KOPT-K1 (cell line): ENCODE results near the gene ARHGAP40.

Experiments used
- H3K27ac ChIP-seq: fragments of 200-600 bp; sonication (generic); 2 replicates; pipeline ENCODE4 v1.5.1; 2016; ENCODE audit warnings: antibody characterized with exemption, mild to moderate bottlenecking, low read depth, low read length; ENCODE audit not compliant: poor library complexity, severe bottlenecking
- H3K36me3 ChIP-seq: fragments of 200-600 bp; sonication (generic); 2 replicates; pipeline ENCODE4 v1.5.1; 2017; ENCODE audit warnings: antibody characterized with exemption, mild to moderate bottlenecking, low read length, moderate library complexity; ENCODE audit not compliant: insufficient read depth
- H3K9me3 ChIP-seq: fragments of 200-600 bp; sonication (generic); 2 replicates; pipeline ENCODE4 v1.5.1; 2017; ENCODE audit warnings: antibody characterized with exemption, low read length, mild to moderate bottlenecking; ENCODE audit not compliant: insufficient read depth, poor library complexity, severe bottlenecking

ARHGAP40 gene

GRCh38 chr20:38625896-38626295 lies 24.3 kb downstream of the ARHGAP40 start:
- Histone ChIP-seq H3K27ac (no peak overlapping the region), H3K9me3 (no peaks in the 10 kb centered on the region), H3K36me3 (no peaks in the 10 kb centered on the region)

GRCh38 chr20:38626921-38627659 lies 25.5 kb downstream of the ARHGAP40 start:
- Histone ChIP-seq H3K9me3 (no peaks in the 10 kb centered on the region), H3K27ac (no peak overlapping the region), H3K36me3 (no peaks in the 10 kb centered on the region)

- H3K27ac ChIP-seq = no peak overlapping the region
- no peaks in the 10 kb centered on the region for H3K9me3 ChIP-seq
- H3K36me3 ChIP-seq = no peaks in the 10 kb centered on the region
Observed at GRCh38 chr20:38628580-38629470, 27.2 kb downstream of the ARHGAP40 start.

GRCh38 chr20:38629979-38630378 lies 28.4 kb downstream of the ARHGAP40 start:
- Histone ChIP-seq H3K9me3 (no peaks in the 10 kb centered on the region), H3K36me3 (no peaks in the 10 kb centered on the region), H3K27ac (no peak overlapping the region)

- no peaks in the 10 kb centered on the region for H3K9me3 ChIP-seq
- H3K36me3 ChIP-seq = no peaks in the 10 kb centered on the region
- H3K27ac ChIP-seq = no peak overlapping the region
Observed at GRCh38 chr20:38630727-38631126, 29.1 kb downstream of the ARHGAP40 start.

- Histone ChIP-seq H3K9me3 (no peaks in the 10 kb centered on the region), H3K27ac (no peak overlapping the region), H3K36me3 (no peaks in the 10 kb centered on the region)
Observed at GRCh38 chr20:38631155-38632022, 29.8 kb downstream of the ARHGAP40 start.

DNA sequence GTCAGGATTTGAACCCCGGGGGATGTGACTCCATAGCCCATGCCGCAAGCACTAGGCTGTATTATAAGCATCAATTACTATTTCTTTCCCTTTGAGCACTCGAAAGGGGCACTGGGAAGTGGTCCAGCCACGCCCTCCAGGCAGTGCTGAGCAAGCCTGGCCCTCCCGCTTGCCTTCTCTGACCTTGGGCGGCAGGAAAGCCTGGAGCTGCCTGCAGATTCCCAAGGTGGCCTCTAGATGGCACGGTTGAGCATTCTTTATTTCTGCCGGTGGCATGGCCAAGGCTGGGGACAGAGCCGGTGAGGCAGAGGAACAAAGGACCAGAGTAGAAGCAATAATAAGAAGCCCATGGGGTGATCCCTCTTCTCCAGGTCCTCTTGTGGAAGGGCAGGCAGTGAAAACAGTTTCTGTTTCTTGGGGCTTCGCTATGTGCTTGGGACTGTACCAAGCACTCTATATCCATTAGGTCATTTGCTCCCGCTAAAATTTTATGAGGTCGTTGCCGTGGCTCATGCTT lies 32.0 kb downstream of the ARHGAP40 start:
- no peak overlapping the region for H3K27ac ChIP-seq
- no peaks in the 10 kb centered on the region for H3K9me3 ChIP-seq

DNA sequence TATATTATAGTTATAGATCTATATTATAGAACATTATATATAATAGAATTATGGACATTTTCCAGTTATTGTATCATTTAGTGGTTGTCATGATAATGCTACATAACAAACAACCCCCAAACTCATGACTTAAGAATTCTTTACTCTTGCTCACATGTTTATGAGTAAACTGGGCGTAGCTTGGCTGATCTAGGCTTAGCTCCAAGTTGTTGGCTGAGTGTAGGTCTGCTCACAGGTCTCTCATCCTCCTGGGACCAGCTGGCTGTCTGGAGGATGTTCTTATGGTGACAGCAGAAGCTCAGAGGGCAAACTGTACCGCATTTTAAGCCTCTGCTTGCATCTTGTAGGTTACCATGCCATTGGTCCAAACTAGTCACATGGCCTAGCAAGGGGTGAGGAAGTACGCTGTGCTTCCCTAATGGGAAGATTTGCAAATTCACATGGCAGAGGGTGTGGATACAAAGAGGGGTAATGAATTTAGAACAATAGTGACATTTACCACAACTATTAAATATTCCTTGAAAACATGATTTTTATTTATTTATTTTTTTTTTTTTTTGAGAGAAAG lies 34.2 kb downstream of the ARHGAP40 start:
- Histone ChIP-seq H3K36me3 (no peaks in the 10 kb centered on the region), H3K27ac (no peak overlapping the region), H3K9me3 (no peaks in the 10 kb centered on the region)

More for the DNA sequence above, 32.0 kb downstream of the ARHGAP40 start:
- H3K36me3 ChIP-seq = no peaks in the 10 kb centered on the region

DNA sequence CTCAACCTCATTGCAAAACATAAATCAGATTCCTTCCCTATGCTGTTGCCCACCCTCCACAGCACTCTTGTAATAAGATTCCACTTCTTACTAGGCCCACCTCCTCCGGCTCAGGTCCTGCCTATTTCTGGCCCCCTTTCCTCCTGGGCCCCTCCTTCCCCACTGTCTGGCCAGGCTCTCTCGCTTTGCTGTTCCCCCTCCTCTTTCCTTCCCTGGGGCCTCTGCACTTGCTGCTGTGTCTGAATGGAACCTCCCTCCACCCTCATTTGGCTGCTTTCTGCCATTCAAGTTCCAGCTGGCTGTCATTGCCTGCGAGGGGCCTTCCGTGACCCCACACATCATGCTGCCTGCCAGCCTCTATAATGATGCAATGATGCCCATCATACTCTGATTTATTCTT lies 38.9 kb downstream of the ARHGAP40 start:
- H3K9me3 ChIP-seq = no peaks in the 10 kb centered on the region
- no peaks in the 10 kb centered on the region for H3K36me3 ChIP-seq
- H3K27ac ChIP-seq = no peak overlapping the region

- Histone ChIP-seq H3K27ac (no peak overlapping the region), H3K36me3 (no peaks in the 10 kb centered on the region), H3K9me3 (no peaks in the 10 kb centered on the region)
Observed at GRCh38 chr20:38642498-38642897, 40.9 kb downstream of the ARHGAP40 start.

DNA sequence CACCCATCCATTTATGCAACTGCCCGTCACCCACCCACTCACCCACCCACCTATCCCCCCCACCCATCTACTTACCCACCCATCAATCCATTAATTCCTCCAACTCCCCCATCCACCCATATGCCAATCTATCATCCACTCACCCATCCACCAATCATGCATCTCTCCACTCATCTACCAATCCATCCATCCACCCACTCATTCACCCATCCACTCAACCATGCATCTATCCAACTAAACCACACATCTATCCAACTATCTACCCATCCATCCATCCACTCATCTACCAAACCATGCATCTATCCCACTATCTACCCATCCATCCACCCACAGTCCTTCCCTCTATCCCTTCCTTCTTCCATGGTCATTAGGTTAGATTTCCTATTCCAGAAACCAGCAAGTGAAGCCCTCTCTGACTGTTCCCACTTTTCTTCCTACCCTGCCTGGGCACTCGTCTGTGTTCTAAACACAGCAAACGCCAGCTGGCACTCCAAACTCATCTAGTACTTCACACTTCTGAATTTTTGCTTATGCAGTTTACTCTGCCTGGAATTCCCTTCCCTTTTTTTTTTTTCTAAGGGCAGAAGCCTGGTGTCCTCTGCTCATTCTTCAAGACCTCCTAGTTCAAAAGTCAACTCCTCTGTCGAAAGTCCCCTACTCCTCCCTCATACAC lies 43.1 kb downstream of the ARHGAP40 start:
- no peak overlapping the region for H3K27ac ChIP-seq
- no peaks in the 10 kb centered on the region for H3K36me3 ChIP-seq
- no peaks in the 10 kb centered on the region for H3K9me3 ChIP-seq

DNA sequence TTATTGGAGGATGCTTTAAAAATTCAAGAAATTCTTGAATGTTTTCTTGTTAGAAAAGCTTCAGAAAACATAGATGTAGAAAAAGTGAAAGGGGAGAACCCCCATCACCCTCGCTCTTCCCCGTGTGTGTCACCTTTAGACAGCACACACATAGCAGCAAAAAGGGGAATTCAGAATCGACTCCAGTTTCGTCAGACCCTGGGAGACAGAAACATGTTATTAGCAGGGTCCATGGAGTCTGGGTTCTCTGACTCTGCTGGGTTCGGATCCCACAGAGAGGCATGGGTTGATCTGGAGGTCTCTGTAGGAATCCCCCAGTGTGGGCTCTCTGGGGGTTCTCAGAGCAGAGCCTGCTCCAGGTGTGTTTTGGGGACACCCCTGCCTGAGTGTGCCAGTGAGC lies 43.7 kb downstream of the ARHGAP40 start:
- Histone ChIP-seq H3K9me3 (no peaks in the 10 kb centered on the region), H3K27ac (no peak overlapping the region), H3K36me3 (no peaks in the 10 kb centered on the region)

DNA sequence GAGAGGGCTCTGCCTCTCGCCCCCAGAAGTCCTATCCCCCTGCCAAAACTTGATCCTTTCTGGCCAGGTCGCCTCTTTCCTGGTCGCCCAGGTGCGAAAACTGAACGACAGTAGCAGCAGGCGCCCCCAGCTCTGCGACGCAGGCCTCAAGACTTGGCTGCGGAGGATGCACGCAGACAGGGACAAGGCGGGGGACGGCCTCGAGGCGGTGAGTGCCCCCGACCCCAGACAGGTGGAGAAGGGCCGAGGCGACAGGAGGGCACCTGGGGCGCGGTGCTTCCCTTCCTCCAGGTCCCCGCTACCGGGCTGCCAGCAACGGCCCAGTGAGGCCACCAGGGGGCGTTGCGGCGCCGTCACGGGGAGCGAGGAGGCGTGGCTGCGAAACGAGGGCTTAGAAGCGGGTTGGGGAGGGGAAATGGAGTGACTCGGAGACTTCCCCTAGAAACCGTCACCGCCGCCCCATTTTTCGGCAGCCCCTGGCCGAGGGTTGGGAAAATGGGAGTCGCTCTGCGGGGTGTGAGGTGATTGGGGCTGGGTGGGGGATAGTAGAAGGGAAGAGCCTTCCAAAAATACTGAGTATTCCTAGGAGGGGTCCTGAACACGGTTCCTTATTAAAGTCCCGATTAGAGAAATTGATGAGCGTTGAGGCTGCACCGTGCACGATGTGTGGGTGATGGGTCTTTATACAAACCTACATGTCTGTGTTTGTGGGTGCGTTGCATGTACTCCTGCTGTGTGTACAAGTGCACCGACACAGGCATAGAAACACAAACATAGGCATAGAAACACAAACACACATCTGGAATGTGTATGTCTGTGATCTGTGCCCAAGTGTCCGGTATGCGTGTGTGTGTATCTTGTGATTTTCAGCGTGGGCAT lies 44.6 kb downstream of the ARHGAP40 start:
- Histone ChIP-seq H3K36me3 (no peaks in the 10 kb centered on the region), H3K9me3 (no peaks in the 10 kb centered on the region), H3K27ac (no peak overlapping the region)
